Esophagus squamous epithelium (tissue), 5 donors: Measurements from ENCODE around the gene HMGCS2. TPM values are rescaled to one million over a fixed set of nuclear protein-coding genes. Genes with fewer than 3 reads are reported as not detected.

Source experiments
- DNase-seq: peaks from one replicate; lab custom pipeline; 2025; lab: John Stamatoyannopoulos, UW
- H3K27ac ChIP-seq, 4 donors: fragments of 200-600 bp; sonication (generic); one replicate each; pipeline ENCODE4 v1.5.1; 2016 to 2019; ENCODE audit warnings: mild to moderate bottlenecking in 1 of 4
- H3K27me3 ChIP-seq, 4 donors: fragments of 200-600 bp; sonication (generic); 1 replicate in 3 of 4; 2 replicates in 1 of 4; pipeline versions ENCODE4 v1.5.1 to v1.6.0; 2017 to 2021; ENCODE audit warnings: antibody characterized with exemption in 1 of 4
- H3K36me3 ChIP-seq, 3 donors: fragments of 200-600 bp; sonication (generic); one replicate each; pipeline ENCODE4 v1.5.1; 2016 to 2019
- H3K4me1 ChIP-seq, 3 donors: fragments of 200-600 bp; sonication (generic); one replicate each; pipeline ENCODE4 v1.5.1; 2017 to 2019
- H3K4me3 ChIP-seq, 4 donors: fragments of 200-600 bp; sonication (generic); 1 replicate in 3 of 4; 2 replicates in 1 of 4; pipeline ENCODE4 v1.5.1; 2016 to 2019; ENCODE audit warnings: mild to moderate bottlenecking in 2 of 4, moderate library complexity in 1 of 4
- H3K9me3 ChIP-seq, 3 donors: fragments of 200-600 bp; sonication (generic); one replicate each; pipeline ENCODE4 v1.5.1; 2016 to 2019
- POLR2A ChIP-seq, 4 donors: fragments of 450-650 bp; IDR thresholded peaks; one replicate each; pipeline ENCODE4 v1.6.1; 2017; ENCODE audit warnings: antibody characterized with exemption in 4 of 4, mild to moderate bottlenecking in 4 of 4, moderate library complexity in 3 of 4
- WGBS, 2 donors: methylation state at CpG; one replicate each; pipeline ENCODE4 v1.1.5; 2018; 5-methylcytosine and 5-hydroxymethylcytosine counted together
- intact Hi-C: fragments of 100-400 bp; cut with DNase I; formaldehyde crosslinking; loops from one replicate; pipeline ENCODE4 v1.15.0; 2022
- total RNA-seq, 4 donors: library from RNA; depleted of rRNA; stranded (reverse); fragments of >200 nt; gene quantifications; one replicate each; pipeline ENCODE4 v1.1.0, GENCODE V29; 2016
- TF ChIP-seq, protein P1 (sequence below), 6 experiments: fragments of 450-650 bp in 4 of 6; fragments of 200-600 bp in 2 of 6; sonication (generic) in 2 of 6; IDR thresholded peaks; one replicate each; pipeline ENCODE4 v1.5.1; 2016 to 2019; ENCODE audit warnings: antibody characterized with exemption in 6 of 6, mild to moderate bottlenecking in 4 of 6, moderate library complexity in 4 of 6
- donor health status: DM: yes; HTN: yes; CAD: no.

Gene HMGCS2
- total RNA-seq, 4 donors from 2014 or later = 1.1 to 27.0 (median 2.5) TPM; not detected in 1

DNA sequence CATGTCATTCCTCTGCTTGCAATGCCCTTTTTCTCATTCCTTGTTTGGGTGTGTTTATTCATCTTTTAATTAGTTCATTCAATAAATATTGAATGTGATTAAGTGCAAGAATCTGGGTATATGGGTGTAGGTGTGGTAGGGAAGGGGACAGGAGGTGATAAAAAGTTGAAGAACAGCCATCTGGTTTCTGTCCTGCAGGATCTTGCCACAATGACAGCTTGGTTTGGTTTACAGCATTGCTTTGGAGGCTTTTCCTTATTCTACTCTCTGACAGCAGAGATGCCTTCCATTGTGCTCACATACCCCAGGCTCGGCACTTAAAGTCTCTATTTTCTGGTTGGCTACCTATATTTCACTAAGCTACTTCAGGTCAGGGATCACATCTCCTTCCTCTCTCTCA, 45.6 kb upstream of the HMGCS2 start:
- intact Hi-C loops = no loop called here
- Histone ChIP-seq H3K4me1 (peaks cover 0 to under 1% (median 0%) of the 10 kb centered on the region in 3 donors), H3K27me3 (peaks cover 0 to 4% (median 0%) of the 10 kb centered on the region in 4 donors), H3K27ac (no peak overlapping the region), H3K36me3 (no peaks in the 10 kb centered on the region), H3K4me3 (no peak overlapping the region), H3K9me3 (no peaks in the 10 kb centered on the region)
- 58 to 69% methylated on average over 1 of the region's 1 CpG for WGBS, 2 donors
- TF ChIP-seq, protein P1, sequence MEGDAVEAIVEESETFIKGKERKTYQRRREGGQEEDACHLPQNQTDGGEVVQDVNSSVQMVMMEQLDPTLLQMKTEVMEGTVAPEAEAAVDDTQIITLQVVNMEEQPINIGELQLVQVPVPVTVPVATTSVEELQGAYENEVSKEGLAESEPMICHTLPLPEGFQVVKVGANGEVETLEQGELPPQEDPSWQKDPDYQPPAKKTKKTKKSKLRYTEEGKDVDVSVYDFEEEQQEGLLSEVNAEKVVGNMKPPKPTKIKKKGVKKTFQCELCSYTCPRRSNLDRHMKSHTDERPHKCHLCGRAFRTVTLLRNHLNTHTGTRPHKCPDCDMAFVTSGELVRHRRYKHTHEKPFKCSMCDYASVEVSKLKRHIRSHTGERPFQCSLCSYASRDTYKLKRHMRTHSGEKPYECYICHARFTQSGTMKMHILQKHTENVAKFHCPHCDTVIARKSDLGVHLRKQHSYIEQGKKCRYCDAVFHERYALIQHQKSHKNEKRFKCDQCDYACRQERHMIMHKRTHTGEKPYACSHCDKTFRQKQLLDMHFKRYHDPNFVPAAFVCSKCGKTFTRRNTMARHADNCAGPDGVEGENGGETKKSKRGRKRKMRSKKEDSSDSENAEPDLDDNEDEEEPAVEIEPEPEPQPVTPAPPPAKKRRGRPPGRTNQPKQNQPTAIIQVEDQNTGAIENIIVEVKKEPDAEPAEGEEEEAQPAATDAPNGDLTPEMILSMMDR (IDR thresholded peaks at IDR 0.05) = no peak
- TF ChIP-seq POLR2A (IDR thresholded peaks at IDR 0.05) = no peak
- no peak for DNase-seq

DNA sequence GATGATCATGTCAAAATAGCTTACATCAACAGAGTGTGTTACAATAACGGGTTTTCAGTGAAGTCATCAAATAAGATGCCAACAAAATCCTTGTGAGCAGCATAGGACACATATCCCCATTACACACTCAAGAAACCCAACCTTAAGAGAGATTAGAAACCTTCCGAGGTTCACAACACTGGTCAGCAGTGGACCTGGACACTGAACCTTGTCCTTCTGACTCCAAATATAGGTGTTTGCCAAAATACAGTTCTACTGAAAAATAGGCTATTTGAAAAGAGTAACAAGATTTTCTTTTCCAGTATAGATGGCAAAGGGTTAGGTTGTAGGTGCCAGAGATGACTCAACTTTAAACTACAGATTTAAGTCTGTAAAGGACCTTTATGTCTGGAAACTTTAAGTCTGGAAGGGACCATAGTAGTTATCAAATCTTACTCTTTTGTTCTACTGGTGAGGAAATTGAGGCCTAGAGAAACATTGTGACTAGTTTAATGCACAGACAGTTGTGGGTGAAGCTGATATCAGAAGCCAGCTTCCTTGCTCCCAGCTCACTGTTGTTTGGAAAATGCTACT, 43.4 kb upstream of the HMGCS2 start:
- Histone ChIP-seq H3K4me3 (no peak overlapping the region), H3K9me3 (no peaks in the 10 kb centered on the region), H3K27me3 (peaks cover 0 to 19% (median 0%) of the 10 kb centered on the region in 4 donors), H3K36me3 (no peaks in the 10 kb centered on the region), H3K27ac (no peak overlapping the region), H3K4me1 (peaks cover 0 to 4% (median 0%) of the 10 kb centered on the region in 3 donors)
- TF ChIP-seq, protein P1 (IDR thresholded peaks at IDR 0.05) = no peak
- TF ChIP-seq POLR2A (IDR thresholded peaks at IDR 0.05) = no peak
- WGBS, 2 donors = 72 to 77% methylated on average over 2 of the region's 2 CpGs
- intact Hi-C loops = no loop called here
- DNase-seq = no peak

DNA sequence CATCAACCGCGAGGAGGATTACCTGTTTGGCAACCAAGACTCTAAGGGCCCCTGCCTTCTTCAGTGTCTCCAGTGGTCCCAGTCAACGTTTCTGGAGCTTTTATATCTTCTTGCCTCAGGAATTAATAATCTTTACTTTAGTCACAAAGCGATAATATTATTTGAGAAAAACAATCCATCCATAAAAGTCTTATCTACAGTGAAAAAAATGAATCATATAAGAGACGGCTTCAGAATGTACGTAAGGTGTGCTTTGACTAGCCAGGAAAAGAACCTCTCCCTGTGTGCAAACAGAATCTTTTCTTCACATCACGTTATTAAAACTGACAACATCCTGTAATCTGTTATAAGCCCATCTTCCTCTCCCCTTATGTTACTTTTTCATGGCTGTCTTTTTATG, 42.7 kb upstream of the HMGCS2 start, which contains the start of gene REG4:
Gene REG4 (minus strand): TSS at position 74 of the 400 bp plus-strand sequence. CDS start 2,691 bp downstream, outside the sequence.
- no peaks in the 10 kb centered on the region for H3K9me3 ChIP-seq
- peaks cover 0 to 21% (median 0%) of the 10 kb centered on the region in 4 donors for H3K27me3 ChIP-seq
- 63 to 69% methylated on average over 7 of the region's 7 CpGs for WGBS, 2 donors
- H3K27ac ChIP-seq = no peak within 1 kb of the TSS
- intact Hi-C loops = no loop called here
- H3K4me3 ChIP-seq = no peak within 1 kb of the TSS
- TF ChIP-seq POLR2A (IDR thresholded peaks at IDR 0.05) = no peak
- TF ChIP-seq, protein P1 (IDR thresholded peaks at IDR 0.05) = no peak
- peaks cover 0 to 4% (median 0%) of the 10 kb centered on the region in 3 donors for H3K4me1 ChIP-seq
- DNase-seq = no peak
- H3K36me3 ChIP-seq = no peaks in the 10 kb centered on the region

DNA sequence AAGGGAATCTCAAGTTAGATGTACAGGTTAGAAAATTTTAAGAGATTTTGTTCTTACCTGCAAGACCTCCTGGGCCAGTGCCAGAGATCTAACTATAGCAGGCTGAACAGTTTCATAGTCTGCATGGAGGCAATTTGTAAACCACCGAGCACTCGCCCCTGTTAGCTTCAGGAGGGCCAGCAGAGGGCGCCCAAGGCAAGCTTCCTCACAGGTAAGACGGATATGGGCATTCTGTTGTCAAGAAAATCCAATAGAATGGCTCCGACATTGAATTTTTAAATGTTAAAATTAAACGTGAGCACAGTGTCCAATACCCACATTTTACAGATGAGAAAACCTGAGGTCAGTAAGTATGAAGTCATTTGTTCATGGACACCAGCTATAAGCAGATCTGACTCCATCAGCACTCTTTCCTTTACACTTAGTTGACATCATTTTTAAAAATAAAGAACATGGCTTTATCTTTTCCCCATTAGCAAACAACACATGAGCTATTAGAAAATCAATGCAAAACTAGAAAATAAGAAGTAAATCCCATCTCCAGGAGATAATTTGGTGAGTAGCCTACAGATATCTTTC, 40.4 kb upstream of the HMGCS2 start:
- Histone ChIP-seq H3K27ac (no peak overlapping the region), H3K36me3 (no peaks in the 10 kb centered on the region), H3K9me3 (no peaks in the 10 kb centered on the region), H3K4me3 (no peak overlapping the region), H3K27me3 (peaks cover 0 to 24% (median 0%) of the 10 kb centered on the region in 4 donors), H3K4me1 (peaks cover 0 to 4% (median 0%) of the 10 kb centered on the region in 3 donors)
- intact Hi-C loops = no loop called here
- TF ChIP-seq POLR2A (IDR thresholded peaks at IDR 0.05) = no peak
- TF ChIP-seq, protein P1 (IDR thresholded peaks at IDR 0.05) = peak; percentile 22 to 82 (median 78)
- DNase-seq = peak; percentile 3
- WGBS, 2 donors = 0 to 1% methylated on average over 6 of the region's 6 CpGs

DNA sequence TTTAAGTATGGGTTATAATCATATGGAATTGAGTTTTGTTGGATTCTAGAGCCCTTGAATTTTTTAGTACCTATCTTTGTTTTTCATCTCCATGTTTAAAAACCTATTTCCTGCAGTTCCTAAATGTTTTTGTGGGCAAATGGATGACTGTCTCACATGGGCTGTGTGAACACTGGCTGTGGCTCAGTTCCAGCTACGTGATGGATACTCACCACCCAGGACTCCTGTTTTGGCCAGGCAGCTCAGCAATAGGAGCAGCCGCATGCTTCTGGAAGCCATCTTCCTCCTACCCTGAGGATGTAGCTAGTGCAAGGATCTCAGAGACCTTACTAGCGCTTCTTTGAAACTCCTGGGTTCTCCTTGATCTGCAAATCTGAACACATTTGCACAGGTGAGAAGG, 39.8 kb upstream of the HMGCS2 start:
- H3K27ac ChIP-seq = no peak overlapping the region
- H3K4me1 ChIP-seq = peaks cover 0 to 4% (median 0%) of the 10 kb centered on the region in 3 donors
- no peak overlapping the region for H3K4me3 ChIP-seq
- WGBS, 2 donors = 18 to 23% methylated on average over 2 of the region's 3 CpGs
- no peak for TF ChIP-seq POLR2A (IDR thresholded peaks at IDR 0.05)
- TF ChIP-seq, protein P1 (IDR thresholded peaks at IDR 0.05) = no peak
- H3K9me3 ChIP-seq = no peaks in the 10 kb centered on the region
- H3K27me3 ChIP-seq = peaks cover 0 to 24% (median 0%) of the 10 kb centered on the region in 4 donors
- DNase-seq = no peak
- H3K36me3 ChIP-seq = no peaks in the 10 kb centered on the region
- intact Hi-C loops = no loop called here
